OCI-LY1 (cell line): ENCODE results near the gene SVOP.

Experiments
- EZH2 ChIP-seq: fragments of 200-600 bp; sonication (generic), shearing (Covaris generic); IDR thresholded peaks from 2 replicates; pipeline ENCODE4 v1.8.0; 2017; ENCODE audit warnings: borderline replicate concordance, mixed run types, mild to moderate bottlenecking, antibody characterized with exemption, low read length, moderate library complexity, mixed read lengths
- TF ChIP-seq, protein P1 (sequence below): fragments of 200-600 bp; sonication (generic), shearing (Covaris generic); IDR thresholded peaks from 2 replicates; pipeline ENCODE4 v1.5.1; 2017; ENCODE audit warnings: mild to moderate bottlenecking, antibody characterized with exemption, low read length, moderate library complexity, mixed read lengths

DNA sequence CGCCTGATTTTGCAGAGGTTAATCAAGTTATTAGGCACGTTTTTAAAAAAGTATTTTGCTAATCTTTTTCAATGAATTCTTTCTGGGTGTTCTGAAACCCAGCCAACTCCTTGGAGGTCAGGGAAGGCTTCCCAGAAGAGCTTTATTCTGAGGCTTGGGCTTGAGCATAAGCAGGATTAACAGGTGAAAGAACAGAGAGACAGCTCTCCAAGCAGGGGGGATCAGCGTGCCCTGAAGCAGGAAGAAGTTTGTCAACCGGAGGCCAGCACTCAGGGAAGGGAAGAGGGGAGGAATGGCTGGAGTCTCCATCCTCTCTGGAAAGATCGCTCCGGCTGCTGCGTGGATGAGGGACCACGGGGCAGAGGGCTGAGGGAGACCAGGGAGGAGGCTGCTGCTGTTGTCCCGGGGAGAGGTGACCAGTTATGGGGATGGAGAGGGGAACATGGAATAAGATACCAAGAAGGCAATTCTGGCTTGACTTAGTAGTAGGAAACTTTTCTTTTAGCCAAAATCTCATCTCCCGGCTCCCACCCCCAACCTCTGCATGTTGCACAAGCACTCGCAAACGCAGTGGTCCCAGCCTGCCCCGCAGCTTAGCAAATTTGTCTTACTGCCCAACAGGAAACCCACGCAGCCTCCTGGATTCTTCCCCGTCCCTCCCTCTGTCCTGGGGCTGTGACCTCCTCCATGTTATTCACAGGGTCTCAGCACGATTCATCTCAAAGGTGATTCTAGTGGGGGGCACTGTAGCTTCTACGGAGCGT, 162.4 kb downstream of the SVOP start:
- TF ChIP-seq, protein P1, sequence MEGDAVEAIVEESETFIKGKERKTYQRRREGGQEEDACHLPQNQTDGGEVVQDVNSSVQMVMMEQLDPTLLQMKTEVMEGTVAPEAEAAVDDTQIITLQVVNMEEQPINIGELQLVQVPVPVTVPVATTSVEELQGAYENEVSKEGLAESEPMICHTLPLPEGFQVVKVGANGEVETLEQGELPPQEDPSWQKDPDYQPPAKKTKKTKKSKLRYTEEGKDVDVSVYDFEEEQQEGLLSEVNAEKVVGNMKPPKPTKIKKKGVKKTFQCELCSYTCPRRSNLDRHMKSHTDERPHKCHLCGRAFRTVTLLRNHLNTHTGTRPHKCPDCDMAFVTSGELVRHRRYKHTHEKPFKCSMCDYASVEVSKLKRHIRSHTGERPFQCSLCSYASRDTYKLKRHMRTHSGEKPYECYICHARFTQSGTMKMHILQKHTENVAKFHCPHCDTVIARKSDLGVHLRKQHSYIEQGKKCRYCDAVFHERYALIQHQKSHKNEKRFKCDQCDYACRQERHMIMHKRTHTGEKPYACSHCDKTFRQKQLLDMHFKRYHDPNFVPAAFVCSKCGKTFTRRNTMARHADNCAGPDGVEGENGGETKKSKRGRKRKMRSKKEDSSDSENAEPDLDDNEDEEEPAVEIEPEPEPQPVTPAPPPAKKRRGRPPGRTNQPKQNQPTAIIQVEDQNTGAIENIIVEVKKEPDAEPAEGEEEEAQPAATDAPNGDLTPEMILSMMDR, result no peak
- no peak for TF ChIP-seq EZH2
